Peyer's patch (tissue), 4 donors: Measurements from ENCODE around the gene HOXA6. TPM values are rescaled to one million over a fixed set of nuclear protein-coding genes. Genes with fewer than 3 reads are reported as not detected.

Source experiments
- DNase-seq, 3 donors: peaks; one replicate each; pipeline ENCODE4 v3.0.0-alpha.2; 2017 to 2019
- H3K27ac ChIP-seq, 4 donors: fragments of 200-600 bp; sonication (generic); one replicate each; pipeline ENCODE4 v1.5.1; 2016 to 2019
- H3K27me3 ChIP-seq, 2 donors: fragments of 200-600 bp; sonication (generic); one replicate each; pipeline ENCODE4 v1.5.1; 2019
- H3K36me3 ChIP-seq, 3 donors: fragments of 200-600 bp; sonication (generic); one replicate each; pipeline ENCODE4 v1.5.1; 2016 to 2019
- H3K4me1 ChIP-seq, 4 donors: fragments of 200-600 bp; sonication (generic); one replicate each; pipeline ENCODE4 v1.5.1; 2016 to 2019
- H3K4me3 ChIP-seq, 4 donors: fragments of 200-600 bp; sonication (generic); 1 replicate in 3 of 4; 2 replicates in 1 of 4; pipeline ENCODE4 v1.5.1; 2016 to 2019; ENCODE audit warnings: mild to moderate bottlenecking in 1 of 4
- H3K9me3 ChIP-seq, 4 donors: fragments of 200-600 bp; sonication (generic); one replicate each; pipeline ENCODE4 v1.5.1; 2016 to 2019; ENCODE audit warnings: mild to moderate bottlenecking in 1 of 4
- POLR2A ChIP-seq, 2 donors: fragments of 450-650 bp; IDR thresholded peaks; one replicate each; pipeline ENCODE4 v1.5.1; 2017; ENCODE audit warnings: antibody characterized with exemption in 2 of 2, mild to moderate bottlenecking in 2 of 2, moderate library complexity in 2 of 2
- total RNA-seq, 4 donors: library from RNA; depleted of rRNA; stranded (reverse); fragments of >200 nt; gene quantifications; one replicate each; pipeline ENCODE4 v1.1.0, GENCODE V29; 2016
- TF ChIP-seq, protein P1 (sequence below), 6 experiments: fragments of 450-650 bp in 4 of 6; fragments of 200-600 bp in 2 of 6; sonication (generic) in 1 of 6; IDR thresholded peaks; one replicate each; pipeline ENCODE4 v1.5.1; 2017 to 2019; ENCODE audit warnings: antibody characterized with exemption in 6 of 6, mild to moderate bottlenecking in 3 of 6, moderate library complexity in 1 of 6

HOXA6 gene
- total RNA-seq, 4 donors from 2014 or later: 18.7 to 45.0 (median 30.7) TPM

DNA sequence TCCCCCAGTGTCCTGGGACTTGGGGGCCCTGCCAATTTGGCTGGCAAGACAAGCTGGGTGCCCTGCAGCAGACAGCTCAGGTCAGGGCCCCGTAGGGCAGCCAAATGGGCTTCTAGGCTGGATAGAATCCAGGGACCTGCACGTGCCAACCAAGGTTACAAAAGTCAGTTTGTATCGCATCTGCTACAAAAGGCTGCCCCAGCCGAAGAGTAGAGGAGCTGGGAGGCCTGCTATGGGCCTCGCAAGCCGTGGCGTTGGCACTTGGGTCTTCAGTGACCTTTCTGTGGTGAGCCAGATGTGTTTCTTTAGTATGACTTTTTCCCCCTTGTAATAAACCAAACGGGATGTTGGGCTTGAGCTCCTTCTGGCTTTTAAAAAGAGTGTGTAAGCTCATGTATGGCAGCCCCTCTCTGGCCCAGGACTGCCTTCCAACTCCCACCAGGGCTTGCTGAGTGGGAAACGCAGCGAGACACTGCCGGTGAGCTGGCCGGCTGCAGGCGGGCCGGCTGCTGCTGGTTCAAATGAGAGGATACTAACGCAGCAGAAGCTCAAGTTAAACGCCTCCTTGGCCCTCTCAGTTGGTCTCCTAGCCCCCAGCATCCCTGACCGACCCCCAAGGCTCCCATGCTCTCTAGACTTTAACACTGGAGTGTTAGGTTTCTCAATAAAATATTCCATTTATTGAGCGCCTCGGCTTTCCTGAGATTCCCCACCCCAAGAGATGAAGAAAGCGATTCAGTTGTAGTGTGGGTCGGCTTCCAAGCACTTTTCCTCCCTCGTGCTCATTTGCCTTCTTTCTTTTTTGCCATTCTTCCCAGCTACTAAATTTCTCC, 29.6 kb upstream of the HOXA6 start:
- Histone ChIP-seq H3K4me3 (peak overlapping the region in 2 of 4 donors; percentile 33 to 38), H3K4me1 (peaks cover 0 to 24% (median 11%) of the 10 kb centered on the region in 4 donors), H3K27ac (peak overlapping the region in 2 of 4 donors; percentile 44 to 88)

DNA sequence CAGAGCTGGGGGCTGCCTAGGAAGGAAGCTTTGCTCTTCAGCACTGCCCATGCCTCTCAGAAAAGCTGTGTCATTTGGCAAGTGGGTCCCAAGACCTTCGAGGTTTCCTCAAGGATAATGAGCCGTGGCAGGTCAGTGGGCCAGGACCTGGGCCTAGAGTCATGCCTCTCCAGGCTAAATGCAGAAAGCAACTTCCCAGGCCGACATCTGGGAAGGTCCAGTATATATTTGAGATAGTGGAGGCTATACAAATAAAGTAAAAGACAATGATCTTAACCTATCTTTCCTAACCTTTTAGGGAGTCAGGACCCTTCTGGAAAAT, 28.9 kb upstream of the HOXA6 start:
- DNase-seq: no peak
- Histone ChIP-seq H3K4me3 (peak overlapping the region in 1 of 4 donors; percentile 34), H3K9me3 (no peaks in the 10 kb centered on the region), H3K36me3 (no peaks in the 10 kb centered on the region), H3K27ac (peak overlapping the region in 2 of 4 donors; percentile 85 to 88), H3K4me1 (peaks cover 0 to 24% (median 11%) of the 10 kb centered on the region in 4 donors), H3K27me3 (peaks cover 0 to 12% of the 10 kb centered on the region in 2 donors)
- no peak for TF ChIP-seq POLR2A (IDR thresholded peaks at IDR 0.05)
- TF ChIP-seq, protein P1, sequence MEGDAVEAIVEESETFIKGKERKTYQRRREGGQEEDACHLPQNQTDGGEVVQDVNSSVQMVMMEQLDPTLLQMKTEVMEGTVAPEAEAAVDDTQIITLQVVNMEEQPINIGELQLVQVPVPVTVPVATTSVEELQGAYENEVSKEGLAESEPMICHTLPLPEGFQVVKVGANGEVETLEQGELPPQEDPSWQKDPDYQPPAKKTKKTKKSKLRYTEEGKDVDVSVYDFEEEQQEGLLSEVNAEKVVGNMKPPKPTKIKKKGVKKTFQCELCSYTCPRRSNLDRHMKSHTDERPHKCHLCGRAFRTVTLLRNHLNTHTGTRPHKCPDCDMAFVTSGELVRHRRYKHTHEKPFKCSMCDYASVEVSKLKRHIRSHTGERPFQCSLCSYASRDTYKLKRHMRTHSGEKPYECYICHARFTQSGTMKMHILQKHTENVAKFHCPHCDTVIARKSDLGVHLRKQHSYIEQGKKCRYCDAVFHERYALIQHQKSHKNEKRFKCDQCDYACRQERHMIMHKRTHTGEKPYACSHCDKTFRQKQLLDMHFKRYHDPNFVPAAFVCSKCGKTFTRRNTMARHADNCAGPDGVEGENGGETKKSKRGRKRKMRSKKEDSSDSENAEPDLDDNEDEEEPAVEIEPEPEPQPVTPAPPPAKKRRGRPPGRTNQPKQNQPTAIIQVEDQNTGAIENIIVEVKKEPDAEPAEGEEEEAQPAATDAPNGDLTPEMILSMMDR (IDR thresholded peaks at IDR 0.05): no peak

More for the DNA sequence above, 29.6 kb upstream of the HOXA6 start:
- DNase-seq: peak in 2 of 3 donors; percentile 50 to 61
- TF ChIP-seq, protein P1 (IDR thresholded peaks at IDR 0.05): no peak
- TF ChIP-seq POLR2A (IDR thresholded peaks at IDR 0.05): no peak
- Histone ChIP-seq H3K36me3 (no peaks in the 10 kb centered on the region), H3K9me3 (no peaks in the 10 kb centered on the region), H3K27me3 (peaks cover 0 to 12% of the 10 kb centered on the region in 2 donors)

DNA sequence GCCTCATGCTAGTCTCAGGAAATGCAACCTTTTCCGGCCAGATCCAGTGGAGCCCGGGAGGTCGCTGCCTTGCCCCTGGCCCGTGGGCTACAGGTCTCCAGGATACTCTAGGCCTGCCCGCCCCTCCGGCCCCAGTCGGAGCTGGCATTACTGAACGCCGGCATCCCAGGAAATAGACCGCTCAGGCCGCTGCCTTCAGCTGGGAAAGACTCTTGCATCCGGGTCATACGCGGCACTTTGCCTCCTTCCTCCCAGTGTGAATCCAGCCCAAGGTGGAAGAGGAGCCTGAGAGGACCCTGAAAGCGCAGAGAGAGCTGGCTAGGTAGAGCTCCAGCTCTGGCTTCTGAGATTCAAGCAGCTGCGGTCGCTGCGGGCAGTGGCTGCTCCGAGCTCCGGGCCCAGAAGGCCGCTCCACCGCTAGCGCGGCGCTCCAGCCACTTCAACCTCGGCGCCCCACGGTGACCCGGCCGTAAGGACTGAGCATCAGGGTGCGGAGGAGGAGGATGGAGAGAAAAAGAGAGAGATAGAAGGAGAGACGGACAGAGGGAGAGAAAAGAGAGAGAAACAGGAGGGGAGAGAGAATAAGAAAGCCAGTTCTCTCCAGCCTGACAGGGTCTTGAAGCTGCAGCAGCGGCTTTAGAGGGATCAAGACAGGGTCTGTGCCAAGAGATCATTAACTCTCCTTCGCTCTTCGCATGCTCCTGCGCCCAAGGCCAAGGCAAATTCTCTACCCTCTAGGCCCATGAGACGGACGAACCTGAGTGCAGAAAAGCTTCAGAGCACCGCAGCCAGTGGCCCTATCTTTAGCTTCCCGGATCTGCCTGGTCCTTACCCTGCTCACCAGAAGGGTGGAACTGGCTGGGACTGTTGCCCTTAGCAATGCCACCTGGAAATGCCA, 28.3 kb upstream of the HOXA6 start:
- H3K4me1 ChIP-seq: peaks cover 0 to 24% (median 11%) of the 10 kb centered on the region in 4 donors
- H3K36me3 ChIP-seq: no peaks in the 10 kb centered on the region
- no peak for TF ChIP-seq POLR2A (IDR thresholded peaks at IDR 0.05)
- TF ChIP-seq, protein P1 (IDR thresholded peaks at IDR 0.05): no peak
- peaks cover 0 to 12% of the 10 kb centered on the region in 2 donors for H3K27me3 ChIP-seq
- peak overlapping the region in 2 of 4 donors; percentile 34 to 84 for H3K4me3 ChIP-seq
- H3K9me3 ChIP-seq: no peaks in the 10 kb centered on the region
- peak overlapping the region in 3 of 4 donors; percentile 38 to 88 (median 85) for H3K27ac ChIP-seq
- DNase-seq: peak in 2 of 3 donors; percentile 47 to 68

DNA sequence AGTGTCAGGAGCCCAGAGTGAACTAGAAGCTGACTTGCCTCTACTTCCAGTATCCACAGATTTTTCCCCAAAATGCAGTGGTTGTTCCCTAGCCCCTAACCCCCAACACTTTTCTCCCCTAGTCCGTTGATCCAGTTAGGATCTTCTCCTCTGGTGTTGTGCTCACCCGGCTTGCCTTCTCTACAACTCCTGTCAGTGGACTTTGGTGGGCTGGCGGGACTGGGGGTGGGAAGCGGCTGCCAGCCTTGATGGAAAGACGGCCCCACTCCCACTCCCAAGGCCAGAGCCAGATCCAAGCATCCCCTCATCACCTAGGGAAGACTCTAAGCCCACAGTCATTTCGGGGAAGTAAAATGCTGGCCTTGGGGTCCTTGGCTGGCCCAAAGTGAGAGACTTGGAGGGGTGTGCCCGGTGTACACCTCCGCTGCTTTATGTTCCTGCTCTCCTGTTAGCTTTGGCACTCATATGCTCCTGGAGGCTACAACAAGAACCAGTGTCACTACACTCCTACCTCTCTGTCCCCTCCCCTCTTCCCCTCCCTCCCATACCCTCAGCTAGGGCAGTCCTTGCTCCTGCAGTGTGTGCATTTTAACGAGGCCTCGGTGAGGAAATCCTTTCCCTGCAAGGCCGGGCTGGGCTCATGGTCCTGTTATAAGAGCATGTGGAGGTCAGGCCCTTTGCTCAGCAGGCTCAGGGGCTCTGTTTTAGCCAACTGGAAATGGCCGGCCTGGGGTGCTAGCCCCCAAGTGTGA, 27.5 kb upstream of the HOXA6 start:
- Histone ChIP-seq H3K27ac (peak overlapping the region in 3 of 4 donors; percentile 85 to 88 (median 87)), H3K27me3 (peaks cover 0 to 13% of the 10 kb centered on the region in 2 donors), H3K36me3 (no peaks in the 10 kb centered on the region), H3K4me1 (peaks cover 0 to 22% (median 11%) of the 10 kb centered on the region in 4 donors), H3K4me3 (peak overlapping the region in 2 of 4 donors; percentile 81 to 84), H3K9me3 (no peaks in the 10 kb centered on the region)
- TF ChIP-seq, protein P1 (IDR thresholded peaks at IDR 0.05): no peak
- TF ChIP-seq POLR2A (IDR thresholded peaks at IDR 0.05): peak; percentile 49 to 71
- peak in 1 of 3 donors; percentile 71 for DNase-seq
